GM13977 (cell line): ENCODE measurements around the gene PLXDC1.

Experiments
- DNase-seq: peaks from one replicate; pipeline ENCODE4 v3.0.0; 2012; ENCODE audit warnings: low spot score
- CTCF ChIP-seq: IDR thresholded peaks from 2 replicates; pipeline ENCODE4 v1.5.1; 2012; ENCODE audit warnings: mild to moderate bottlenecking, control low read depth; ENCODE audit not compliant: insufficient read depth; ENCODE audit errors: extremely low read depth, missing control alignments
- in situ Hi-C: fragments of 300-500 bp; cut with MboI; formaldehyde crosslinking; loops from one replicate; pipeline ENCODE4 v1.12.0; 2022; ENCODE audit warnings: low sequenced_read_pairs, low pct_unique_long_range_greater_than_20kb, mixed read lengths, inconsistent platforms; ENCODE audit not compliant: unreplicated experiment

The PLXDC1 gene

GRCh38 chr17:39158623-39159022 is 7.2 kb upstream of the PLXDC1 start:
- TF ChIP-seq CTCF = no peak
- in situ Hi-C loops = loop anchor here (10.0 kb wide), 1 partner anchor 174 kb away; no protein-coding TSS in a partner anchor
- DNase-seq = no peak

DNA sequence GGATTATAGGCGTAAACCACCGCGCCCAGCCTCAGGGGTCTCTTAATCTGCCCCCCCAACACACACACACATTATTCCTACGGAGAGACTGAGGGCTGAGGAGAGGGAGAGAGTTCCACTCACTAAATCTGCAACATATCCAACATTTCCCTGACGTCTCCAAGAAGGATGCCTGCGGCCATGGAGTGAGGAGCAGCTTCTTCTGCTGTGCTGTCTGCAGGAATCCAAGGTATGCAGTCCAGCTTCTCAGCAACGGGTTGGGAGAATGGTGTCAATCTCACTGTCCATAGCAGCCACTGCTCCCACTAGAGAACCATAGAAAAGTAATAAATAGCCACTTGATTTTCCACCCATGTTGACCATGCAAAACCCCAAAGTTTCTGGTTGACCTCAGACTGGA is 5.1 kb upstream of the PLXDC1 start:
- no peak for TF ChIP-seq CTCF
- DNase-seq = no peak
- in situ Hi-C loops = loop anchor here (10.0 kb wide), 1 partner anchor 172 kb away; no protein-coding TSS in a partner anchor

- TF ChIP-seq CTCF = no peak
- DNase-seq = no peak
- in situ Hi-C loops = loop anchor here (10.0 kb wide), 1 partner anchor 171 kb away; no protein-coding TSS in a partner anchor
These were observed 4.2 kb upstream of the PLXDC1 start for GRCh38 chr17:39155654-39156053.

- in situ Hi-C loops = loop anchor here (10.0 kb wide), 1 partner anchor 169 kb away; no protein-coding TSS in a partner anchor
- peak; percentile 80 for DNase-seq
- peak; percentile 12 for TF ChIP-seq CTCF
These were observed 2.2 kb upstream of the PLXDC1 start for GRCh38 chr17:39153599-39154051.

- no peak for TF ChIP-seq CTCF
- DNase-seq = no peak
- in situ Hi-C loops = loop anchor here (10.0 kb wide), 1 partner anchor 167 kb away; no protein-coding TSS in a partner anchor
These were observed 744 bp upstream of the PLXDC1 start for GRCh38 chr17:39151943-39152818.

DNA sequence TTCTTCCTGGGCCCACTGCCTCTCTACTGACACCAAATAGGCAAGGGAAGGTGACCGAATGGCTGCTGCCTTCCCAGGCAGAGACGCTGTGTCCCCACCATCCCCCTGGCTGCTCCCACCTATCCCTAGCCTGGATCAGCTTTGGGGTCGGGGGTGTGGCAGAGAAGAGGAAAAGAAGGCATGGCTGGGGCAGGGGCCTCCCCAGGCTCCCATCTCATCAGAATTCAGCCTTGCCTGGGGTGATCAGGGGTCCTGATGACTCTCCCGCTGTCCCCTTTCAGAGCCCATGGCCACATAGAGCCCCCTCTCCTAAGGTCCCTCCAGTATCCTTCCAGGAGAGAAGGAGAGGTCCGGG is 665 bp downstream of the PLXDC1 start:
- no peak for TF ChIP-seq CTCF
- in situ Hi-C loops = loop anchor here (10.0 kb wide), 1 partner anchor 166 kb away; no protein-coding TSS in a partner anchor

More for the DNA sequence above, 665 bp downstream of the PLXDC1 start:
- no peak for DNase-seq
